CD4-positive, alpha-beta T cell treated with Interleukin-15 for 1 hour (primary cell): ENCODE measurements around the gene RNF169.
"Not testable (repeated sequence)": the region's sequence is repeated elsewhere in the genome, so short reads cannot be mapped to it uniquely, and the experiment has no call there.

Source experiments
- DNase-seq: peaks from one replicate; pipeline ENCODE4 v3.0.0-alpha.2; 2020

RNF169 gene

DNA sequence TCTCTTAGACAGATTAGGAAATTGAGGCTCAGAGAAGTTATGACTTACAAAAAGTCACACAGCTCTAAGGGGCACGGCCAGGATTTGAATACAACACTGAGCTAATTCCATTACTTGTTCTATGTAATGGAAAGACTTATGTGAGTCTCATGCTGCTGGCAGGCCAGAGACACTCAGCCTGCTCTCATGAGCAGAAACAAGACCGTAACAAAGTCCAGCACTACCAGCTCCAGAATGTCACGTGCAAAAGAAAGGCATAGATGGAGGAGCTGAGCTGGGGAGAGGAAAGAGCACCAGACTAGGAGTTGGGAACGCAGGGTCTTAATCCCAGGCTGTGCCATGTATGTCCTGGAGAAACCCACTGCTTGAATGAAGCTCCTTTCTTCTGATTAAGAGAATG, 19.3 kb upstream of the RNF169 start:
- DNase-seq, result no peak

DNA sequence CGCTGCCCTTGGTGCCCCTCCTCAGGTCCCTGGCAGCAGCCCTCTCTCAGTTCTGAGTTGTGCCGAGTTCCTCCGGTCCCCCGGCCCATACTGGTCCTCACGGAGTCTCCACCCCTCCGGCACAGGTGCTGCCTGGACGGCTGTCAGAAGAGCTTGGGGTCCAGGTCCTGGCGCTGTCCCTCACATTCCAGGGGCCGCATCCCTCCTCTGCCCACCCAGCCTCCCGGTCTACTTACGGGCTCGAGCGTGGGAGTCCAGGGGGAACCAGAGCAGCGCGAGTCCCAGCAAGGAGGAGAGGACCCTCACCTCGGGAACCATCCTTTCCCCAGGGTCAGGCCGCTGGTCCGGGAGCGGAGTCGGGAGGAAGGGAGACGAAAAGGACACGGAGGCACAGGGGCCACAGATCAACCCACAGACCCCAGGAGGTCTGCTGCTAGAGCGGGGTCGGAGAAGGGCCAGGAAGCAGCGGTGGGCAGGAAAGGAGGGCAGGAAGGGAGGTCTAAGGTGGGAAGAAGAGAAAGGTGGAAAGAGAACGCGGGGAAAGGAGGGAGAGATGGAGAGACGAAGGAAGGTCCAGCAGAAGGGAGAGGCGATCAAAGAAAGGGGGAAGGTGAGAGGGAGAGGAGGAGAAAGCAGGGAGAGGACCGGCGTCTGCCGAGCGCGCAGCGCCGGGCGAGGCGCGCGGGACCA, 17.9 kb upstream of the RNF169 start:
- DNase-seq, result no peak

DNA sequence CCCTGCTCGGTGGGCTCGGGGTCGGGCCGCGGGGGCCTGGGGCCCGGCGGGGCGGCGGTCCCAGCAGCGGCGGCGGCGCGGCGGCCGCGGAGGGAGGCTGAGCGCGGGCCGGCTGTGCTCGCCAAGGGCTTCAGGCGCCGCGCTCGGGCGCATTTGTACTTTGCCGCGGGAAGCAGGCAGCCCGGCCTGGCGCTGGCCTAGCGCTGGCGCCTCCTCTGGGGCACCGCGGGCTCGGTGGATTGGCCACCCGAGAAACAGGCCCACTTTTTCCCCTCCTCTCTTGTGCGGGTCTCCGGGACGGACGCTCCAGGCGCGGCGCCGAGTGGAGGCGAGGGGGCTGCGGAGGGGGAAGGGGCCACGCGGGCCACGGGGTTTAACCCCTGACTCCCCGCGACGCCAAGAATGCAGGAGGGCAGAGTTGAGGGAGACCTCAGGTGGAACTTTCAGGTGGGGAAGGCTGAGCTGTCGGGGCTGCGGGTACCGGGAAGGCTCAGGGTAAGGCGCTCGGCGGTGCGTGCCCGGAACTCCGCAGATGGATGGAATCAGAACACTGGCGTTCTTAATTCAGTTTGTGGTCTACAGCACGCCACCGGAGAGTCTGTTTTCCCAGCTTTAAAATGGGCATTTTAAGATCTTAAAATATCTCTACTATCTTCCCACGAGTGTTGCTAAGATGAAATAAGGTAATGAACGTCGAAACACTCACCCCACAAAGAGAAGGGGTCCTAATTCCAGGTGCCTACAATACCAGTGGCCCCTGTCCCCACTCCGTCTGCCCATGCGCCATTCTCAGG, 17.2 kb upstream of the RNF169 start, which contains the start of gene CHRDL2:
TSS of gene CHRDL2 (minus strand) at position 126 of the 794 bp plus-strand sequence. CDS start 538 bp downstream, outside the sequence.
- DNase-seq, result no peak

DNA sequence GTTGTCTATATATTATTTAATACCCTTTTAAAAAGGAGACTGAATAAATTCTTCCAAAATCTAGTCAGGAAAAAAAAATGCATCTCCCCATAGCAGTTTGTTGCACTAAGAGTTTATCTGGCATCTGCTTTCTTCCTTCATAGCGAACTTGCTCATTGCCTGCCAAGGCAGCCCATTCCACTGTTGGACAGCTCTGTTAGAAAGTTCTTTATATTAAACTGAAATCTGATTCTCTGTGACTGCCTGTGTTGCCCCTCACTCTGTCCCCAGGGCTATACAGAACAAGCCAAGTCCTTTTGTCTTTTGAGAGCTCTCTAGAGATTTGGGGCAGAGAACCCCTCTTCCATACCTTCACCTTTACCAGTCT, 14.1 kb upstream of the RNF169 start:
- no peak for DNase-seq

DNA sequence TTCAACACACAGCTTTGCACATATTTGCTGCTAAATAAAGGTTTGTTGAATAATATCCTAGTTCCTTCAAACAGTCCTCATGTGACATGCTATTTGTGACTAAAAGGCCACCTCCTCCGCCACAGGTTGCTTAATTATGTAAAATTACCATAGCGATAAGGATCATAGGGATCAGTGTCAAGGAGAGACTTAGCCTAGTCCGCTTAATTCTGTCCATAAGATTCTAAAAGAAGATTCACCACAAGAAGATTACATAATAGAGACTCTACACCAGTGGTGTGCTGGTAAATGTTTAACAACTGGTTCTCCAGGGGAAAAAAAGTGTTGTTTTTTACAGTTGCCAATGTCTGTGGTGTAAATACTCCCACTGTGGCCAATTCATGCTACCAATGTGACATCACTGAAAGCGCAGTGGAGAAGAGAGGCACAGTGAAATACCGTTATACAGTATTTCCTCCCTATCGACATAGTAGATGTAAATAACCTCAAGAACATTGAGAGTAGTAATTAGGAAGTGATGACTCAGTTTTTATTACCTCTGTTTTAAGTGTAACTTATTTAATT, 13.2 kb upstream of the RNF169 start:
- no peak for DNase-seq

DNA sequence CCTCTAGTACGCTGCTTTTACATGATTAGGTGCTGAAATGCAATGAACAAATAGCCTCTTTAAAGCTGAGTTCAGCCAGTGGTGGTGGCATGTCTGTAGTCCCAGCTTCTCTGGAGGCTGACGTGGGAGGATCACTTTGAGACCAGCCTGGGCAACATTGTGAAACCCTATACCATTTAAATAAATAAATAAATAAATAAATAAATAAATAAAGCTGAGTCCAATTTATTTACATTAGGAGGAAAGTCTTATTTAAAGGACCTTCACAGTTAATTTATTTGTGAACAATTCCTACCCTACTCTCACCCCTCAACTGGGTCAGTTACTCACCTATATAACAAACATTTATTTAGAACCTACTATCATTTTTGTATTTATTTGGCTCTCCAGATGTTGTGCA, 12.6 kb upstream of the RNF169 start:
- DNase-seq, result no peak

DNA sequence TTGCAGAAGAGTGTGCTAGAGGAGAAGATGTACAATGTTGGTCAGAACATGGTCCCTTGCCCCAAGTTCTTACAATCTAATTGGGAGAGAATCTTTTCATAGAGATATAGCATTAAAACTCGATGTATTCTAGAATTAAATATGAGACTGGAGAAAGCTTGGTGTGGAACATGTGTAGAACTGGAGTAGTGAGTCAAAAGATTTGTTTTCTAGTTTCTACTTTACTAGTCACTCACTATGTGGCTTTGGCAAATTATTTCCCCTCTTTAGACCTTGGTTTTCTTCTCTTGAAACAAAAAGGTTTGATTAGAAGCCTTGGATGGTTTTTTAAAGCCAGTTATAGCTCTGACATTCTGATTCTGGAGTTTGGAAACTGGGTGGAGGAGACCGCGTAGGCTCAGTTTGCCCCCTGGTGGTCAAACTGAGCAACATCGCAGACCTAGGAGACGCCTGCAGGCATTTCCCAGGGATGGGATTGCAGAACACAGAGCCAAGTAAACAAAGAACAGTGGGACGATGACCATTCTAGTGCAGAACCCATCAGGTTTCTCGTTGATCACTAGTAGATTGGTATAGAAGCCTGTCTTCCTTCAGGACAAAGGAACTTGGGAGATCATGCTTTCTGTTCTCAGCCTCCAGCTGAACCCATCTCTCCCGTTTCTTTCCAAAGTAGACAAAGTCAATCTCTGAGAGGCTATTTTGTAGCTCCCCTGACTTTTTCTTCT, 8.9 kb upstream of the RNF169 start:
- DNase-seq, result peak; percentile 47

DNA sequence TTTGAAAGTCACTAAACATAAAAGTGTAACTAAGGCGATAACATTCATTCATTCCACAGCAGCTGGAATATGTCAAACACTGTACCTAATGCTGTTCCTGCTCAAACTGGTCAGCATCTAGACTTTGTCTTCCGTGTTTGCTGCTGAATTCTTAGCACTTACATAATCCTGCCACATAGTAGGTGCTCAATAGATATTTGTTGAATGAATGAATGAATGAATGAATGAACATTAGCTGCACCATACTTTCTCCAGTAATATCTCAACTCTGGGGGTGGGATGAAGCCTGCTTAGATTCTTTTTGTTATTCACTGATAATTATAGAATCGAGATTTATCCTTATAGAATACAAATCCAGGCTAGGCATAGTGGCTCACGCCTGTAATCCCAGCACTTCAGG, 6.6 kb upstream of the RNF169 start:
- no peak for DNase-seq

DNA sequence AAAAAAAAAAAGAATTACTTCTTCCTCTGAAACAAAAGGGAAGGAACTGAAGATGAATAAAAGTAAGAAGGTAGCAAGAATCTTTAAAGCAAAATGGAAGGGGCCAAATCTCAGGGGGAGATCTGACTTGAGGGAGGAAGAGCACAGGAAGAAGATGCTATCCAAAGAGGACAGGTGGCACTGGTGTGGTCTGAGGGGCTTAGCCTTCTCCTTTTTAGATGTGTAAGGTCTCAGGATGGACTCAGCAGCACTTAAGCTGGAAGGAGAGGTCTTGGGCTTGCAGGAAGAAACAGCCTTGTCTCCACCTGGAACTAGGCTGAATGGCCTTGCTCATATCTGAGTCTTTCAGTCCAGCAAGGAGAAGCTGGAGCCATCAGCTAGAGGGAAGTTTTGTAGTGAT, 5.0 kb upstream of the RNF169 start:
- no peak for DNase-seq

DNA sequence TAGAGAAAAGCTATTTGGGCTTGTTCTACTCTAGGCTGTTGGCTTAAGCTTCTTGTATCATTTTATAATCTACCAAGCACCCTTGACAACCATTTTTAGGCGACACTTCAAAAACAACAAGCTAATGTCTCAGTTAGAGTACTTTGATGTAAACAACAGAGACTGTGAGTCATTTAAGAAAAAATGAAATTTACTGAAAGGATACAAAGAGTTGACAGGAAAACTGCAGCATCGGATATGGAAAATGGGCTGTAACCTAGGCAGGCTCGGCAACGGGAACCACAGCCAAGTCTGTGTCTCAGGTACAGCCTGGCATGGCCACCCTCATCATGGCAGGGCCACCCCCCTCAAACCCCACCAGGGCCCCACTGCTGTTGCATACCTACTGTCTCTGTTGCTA, 4.4 kb upstream of the RNF169 start:
- DNase-seq, result no peak

DNA sequence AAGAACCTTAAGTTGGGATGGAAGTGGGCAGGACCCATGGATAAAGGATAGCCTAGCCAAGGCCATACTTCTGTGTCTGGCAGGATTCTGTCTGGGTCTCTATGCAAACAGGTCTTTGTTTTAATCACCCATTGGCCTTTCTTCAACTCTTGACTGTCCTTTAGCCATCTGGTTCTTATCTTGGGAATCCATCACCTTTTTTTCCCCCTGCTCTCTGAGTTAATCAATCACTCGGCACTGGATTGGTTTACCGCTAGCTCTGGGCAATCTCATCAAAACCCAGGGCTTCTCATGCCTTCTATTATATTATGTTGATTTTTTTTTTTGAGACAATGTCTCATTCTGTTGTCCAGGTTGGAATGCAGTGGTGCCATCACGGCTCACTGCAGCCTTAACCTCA, 1.8 kb upstream of the RNF169 start:
- no peak for DNase-seq

DNA sequence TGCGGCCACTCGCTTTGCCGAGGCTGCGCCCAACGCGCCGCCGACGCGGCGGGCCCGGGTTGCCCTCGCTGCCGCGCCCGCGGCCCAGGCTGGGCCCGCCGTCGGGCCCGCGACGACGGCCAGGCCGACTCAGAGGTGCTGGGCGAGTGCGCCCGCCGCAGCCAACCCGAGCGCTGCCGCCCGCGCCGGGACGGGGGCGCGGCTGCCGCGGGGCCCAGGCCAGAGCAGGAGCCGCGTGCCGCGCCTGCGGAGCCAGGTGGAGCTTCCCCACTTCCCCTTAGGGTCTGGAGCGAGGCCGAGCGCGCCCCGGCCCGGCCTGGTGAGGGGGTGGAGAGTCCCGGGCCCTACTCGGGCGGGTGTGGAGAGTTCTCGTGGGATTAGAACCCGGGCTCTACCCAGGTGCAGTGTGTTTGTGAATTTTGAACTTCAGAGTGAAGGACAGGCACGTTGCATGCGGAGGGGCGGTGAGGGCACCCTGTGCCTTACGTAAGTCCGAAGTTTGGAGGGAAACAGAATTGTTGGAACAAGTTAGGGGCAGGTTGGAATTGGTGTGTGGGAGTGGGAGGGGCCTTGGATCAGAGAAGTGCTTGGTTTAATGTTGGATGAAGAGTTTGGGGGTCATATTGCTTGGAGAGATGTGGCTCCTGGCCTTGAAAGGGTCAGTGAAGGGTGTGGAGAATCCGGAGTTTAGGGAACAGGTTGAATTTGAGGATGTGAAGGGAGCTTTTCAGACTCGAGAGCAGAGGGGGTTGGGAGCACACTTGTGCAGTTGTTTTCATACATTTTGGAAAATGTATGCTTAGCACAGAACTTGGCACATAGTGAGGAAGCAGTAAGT, 697 bp downstream of the RNF169 start:
- peak; percentile 54 for DNase-seq

DNA sequence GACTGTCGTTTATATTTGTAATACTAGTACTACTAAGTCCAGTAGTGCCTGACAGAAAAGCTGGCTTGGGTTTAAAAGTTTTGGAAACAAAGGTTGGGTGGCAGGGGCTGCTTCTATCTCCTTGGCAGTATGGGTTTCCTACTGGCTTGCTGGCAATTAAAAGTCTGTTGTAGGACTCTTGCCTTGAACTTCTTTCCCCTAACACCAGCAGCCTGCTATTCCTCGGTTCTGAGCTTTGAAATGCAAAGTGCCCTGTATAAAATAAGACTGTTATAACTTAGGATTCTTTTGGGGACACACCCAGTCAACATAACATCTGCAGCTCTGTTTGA, 1.3 kb downstream of the RNF169 start:
- no peak for DNase-seq

DNA sequence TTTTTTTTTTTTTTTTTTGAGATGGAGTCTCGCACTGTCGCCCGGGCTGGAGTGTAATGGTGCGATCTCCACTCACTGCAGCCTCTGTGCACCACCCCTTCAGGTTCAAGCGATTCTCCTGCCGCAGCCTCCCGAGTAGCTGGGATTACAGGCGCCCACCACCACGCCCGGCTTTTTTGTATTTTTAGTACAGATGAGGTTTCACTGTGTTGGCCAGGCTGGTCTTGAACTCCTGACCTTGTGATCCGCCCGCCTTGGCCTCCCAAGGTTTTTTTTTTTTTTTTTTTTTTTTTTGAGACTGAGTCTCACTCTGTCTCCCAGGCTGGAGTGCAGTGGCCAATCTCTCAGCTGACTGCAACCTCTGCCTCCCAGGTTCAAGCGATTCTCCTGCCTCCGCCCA, 1.9 kb downstream of the RNF169 start:
- DNase-seq, result not testable (repeated sequence)

DNA sequence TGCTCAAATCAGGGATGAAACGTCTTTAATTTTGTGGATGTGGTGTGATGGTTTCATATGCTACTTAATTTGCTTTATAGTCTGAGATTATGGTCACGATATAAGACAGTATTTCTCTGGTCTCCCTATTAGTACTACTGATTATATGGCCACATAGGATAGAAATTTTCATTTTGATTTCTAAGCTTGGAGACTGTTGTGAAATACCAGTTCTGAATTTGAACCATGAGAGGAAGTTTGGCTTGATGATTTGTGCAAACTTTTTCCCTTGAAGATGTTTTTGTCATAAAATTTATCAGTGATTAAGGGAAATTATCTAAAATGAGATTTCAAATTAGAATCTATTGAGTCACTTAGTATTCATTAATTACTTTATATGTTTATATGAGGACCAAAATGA, 2.7 kb downstream of the RNF169 start:
- no peak for DNase-seq

DNA sequence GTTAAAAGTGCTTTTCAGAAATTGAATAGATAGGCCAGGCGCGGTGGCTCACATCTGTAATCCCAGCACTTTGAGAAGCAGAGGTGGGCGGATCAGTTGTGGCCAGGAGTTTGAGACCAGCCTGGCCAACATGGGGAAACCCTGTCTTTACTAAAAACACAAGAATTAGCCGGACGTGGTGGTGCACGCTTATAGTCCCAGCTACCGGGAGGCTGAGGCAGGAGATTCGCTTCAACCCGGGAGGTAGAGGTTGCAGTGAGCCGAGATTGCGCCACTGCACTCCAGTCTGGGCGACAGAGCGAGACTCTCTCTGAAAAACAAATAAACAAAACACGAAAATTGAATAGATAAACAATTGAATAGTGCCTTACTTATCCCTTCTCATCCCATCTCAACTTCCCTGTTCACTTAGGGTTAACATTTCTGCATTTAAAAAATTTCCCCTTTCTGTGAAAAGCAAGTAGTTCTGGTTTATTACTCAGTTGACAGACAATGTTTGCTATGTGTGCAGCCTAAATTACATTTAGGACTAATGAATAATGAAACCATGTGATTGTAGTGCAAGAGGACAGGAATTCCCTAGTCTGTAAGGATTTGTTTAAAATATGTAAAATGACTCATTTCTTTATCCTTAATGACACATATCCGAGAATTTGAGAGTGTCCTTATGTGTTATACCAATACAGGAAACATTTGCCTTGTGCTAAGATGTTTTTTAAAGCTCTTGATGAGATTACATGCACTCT, 6.0 kb downstream of the RNF169 start:
- no peak for DNase-seq

DNA sequence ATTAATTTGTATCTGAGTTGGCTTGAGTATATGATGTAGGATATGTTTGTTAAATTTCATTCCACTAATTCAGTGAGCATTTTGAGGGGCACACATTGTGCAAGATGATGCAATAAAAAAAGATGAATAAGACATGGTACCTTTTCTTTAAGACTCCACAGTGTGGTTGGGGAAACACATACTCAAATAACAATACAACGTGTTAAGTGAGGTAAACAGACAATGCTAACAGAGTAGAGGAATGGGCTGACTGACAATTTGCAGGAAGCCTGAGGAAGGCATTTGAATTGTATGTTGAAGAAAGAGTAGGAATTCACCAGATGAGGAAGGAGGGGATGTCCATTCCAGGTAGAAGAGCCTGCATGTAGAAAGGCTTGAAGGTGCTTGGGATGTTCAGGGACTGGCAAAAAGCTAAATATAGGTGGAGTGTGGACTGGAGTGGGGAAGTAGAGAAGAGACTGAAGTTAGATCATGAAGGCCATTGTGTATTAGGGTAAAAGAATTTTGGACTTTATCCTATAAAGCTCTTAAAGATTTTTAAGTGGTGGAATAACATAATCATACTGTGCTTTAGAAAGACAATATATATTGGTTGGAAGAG, 6.8 kb downstream of the RNF169 start:
- no peak for DNase-seq

DNA sequence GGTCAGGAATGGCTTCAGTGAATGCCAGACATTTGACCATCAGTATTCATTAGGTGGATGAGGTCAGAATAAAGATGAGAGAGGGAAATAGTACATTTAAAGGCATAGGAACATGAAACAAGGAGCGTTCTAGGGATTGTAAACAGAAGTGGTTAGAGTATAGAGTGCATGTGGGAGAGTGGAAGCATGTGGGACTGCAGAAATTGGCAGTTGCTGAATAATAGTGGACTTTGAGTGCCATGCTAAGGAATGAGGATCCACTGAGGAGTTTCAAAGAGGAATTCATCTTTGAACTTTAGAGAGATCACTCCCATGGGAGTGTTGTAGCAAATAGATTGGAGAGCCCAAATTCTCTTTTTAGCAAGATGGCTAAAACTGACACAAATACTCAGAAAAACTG, 7.9 kb downstream of the RNF169 start:
- no peak for DNase-seq

DNA sequence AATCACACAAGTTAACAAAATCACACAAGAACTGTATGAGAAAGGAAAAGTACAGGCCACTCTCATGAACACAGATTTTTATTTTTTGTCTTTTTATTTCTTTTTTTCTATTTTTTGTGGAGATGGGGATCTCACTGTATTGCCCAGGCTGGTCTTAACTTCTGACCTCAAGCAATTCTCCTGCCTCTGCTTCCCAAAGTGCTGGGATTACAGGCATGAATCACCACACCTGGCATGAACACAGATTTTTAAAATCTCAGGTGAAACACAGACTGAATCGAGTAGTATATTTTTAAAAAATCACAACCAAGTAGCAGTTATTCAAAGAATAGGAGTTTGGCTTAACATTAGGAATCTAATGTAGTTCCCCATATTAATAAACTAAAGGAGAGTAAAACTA, 18.3 kb downstream of the RNF169 start:
- DNase-seq, result no peak

DNA sequence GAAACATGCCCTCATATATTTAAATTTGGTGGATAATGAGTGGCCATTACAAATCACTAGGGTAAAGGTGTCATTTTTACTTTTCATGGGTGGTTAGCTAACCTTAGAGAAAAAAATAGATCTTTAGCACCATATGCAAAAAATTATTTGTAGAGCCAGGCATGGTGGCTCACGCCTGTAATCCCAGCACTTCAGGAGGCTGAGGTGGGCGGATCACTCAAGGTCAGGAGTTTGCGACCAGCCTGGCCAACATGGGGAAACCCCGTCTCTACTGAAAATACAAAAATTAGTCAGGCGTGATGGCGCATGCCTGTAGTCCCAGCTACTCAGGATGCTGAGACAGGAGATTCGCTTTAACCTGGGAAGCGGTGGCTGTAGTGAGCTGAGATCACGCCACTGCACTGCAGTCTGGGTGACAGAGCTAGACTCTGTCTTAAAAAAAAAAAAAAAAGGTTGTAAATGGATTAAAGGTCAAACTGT, 19.6 kb downstream of the RNF169 start:
- DNase-seq, result not testable (repeated sequence)

DNA sequence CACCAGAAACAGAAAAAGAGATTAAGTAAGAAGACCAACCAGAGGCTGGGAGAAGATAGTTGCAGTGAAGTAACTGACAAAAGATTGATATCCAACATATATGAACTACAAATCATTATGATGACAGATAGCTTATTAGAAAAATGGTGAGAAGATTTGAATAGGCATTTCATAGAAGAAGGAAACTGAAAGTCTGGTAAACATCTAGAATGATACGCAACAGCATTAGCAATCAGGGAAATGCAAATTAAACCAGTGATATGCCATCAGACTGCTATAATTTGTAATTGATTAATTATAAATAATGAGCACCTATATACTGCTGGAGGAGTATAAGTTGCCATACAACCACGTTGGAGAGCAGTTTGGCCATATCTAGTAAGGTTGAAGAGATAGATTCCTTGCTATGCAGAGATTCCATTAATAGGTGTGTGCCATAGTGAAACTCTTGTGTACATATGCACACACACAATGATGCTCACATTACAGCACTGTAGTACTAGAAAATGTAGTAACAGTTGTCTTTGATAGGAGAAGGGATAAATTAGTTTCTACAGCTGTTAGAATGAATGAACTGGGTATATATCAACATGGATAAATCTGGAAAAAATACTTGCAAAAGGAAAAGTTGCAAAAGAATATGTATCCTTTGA, 20.5 kb downstream of the RNF169 start:
- no peak for DNase-seq
